GM18505 (cell line): ENCODE measurements around the gene KLF3.

Source experiments
- ATAC-seq: cut with Tn5 transposase; IDR thresholded peaks from one replicate; pipeline ENCODE4 v1.9.1; 2021; ENCODE audit not compliant: unreplicated experiment
- POLR2A ChIP-seq: IDR thresholded peaks from 4 replicates; pipeline ENCODE4 v1.6.1; 2011; ENCODE audit warnings: borderline replicate concordance; ENCODE audit not compliant: insufficient read depth, insufficient read length; ENCODE audit errors: extremely low read depth

Gene KLF3

DNA sequence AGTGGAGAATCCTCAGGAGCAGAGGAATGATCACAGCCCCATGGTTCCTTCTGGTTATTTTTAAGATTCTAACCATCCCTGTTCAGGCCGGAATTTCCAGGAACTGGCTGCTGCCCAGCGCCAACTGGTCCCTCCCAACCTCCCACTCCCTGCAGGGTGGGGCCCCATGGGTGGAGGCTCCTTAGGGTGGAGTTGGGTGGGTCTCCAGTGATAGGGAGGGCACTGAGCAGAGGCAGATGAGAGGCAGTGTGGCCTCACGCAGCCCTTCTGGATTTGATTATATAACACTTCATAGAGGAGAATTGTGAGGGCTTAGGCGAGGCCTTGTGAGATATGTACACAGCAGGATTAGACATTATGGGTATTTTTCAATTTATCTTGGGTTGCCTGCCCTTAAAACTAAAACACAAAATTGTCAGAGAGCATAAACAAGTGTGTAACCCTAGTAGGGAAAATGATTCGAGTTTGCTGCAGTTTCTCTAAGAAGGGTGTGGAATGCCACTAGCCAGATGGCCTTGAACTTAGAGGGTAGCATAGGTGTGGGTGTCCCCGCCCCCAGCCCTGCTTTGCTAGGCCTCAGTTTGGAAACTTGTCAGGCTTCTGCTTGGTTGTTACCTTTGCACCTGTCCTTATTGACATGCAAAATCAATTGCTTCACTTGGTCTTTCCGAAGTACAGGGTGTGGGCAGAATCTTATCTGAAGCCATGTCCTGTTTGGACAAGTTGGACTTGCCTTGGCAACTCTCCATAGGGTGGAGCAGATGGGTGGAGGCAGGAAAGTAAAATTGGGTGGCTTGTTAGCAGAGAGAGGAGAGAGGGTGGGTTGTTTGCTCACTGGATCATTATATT is 9.4 kb downstream of the KLF3 start:
- no peak for TF ChIP-seq POLR2A

DNA sequence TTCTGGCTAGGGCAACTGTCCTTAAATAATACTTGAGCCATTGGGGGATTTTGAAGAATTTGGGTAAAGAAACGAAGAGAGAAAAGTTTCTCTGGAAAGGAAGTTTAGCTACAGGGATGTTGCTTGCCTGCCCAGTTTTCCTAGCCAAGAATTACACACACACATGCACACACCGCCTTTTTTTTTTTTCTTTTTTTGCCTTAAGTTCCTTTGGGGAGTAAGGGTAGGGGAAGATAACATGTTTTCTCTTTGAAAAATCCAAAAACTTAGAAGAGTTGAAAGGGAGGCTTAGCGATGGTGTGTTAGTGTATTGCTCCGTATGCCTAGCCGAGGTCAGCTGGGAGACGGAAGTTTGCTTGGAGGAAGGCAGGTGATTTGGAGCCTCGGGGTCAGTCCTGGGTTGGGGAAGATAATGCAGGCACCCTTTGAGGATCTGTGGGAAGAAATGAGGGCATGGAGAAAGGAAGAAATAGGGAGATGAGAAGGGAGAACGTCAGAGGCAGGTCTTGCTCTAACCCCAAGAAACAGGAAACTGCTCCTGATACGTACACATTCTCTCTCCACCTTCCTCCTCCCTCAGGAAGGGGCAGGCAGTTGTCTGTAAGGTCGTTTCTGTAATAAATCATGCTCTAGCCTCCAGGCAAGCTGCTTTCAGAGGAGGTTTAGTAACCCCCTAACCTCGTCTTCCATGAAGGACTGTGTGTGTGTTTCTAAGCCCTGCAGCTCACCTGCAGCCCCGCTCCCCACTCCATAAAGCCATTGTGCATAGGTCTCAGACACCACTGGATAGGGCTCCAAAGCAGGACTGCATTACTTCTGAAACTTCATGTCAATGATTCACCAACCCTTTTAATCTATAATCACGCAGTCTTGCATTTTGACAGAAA is 10.5 kb downstream of the KLF3 start:
- ATAC-seq = no peak
- TF ChIP-seq POLR2A = no peak

More for the DNA sequence above, 9.4 kb downstream of the KLF3 start:
- no peak for ATAC-seq

DNA sequence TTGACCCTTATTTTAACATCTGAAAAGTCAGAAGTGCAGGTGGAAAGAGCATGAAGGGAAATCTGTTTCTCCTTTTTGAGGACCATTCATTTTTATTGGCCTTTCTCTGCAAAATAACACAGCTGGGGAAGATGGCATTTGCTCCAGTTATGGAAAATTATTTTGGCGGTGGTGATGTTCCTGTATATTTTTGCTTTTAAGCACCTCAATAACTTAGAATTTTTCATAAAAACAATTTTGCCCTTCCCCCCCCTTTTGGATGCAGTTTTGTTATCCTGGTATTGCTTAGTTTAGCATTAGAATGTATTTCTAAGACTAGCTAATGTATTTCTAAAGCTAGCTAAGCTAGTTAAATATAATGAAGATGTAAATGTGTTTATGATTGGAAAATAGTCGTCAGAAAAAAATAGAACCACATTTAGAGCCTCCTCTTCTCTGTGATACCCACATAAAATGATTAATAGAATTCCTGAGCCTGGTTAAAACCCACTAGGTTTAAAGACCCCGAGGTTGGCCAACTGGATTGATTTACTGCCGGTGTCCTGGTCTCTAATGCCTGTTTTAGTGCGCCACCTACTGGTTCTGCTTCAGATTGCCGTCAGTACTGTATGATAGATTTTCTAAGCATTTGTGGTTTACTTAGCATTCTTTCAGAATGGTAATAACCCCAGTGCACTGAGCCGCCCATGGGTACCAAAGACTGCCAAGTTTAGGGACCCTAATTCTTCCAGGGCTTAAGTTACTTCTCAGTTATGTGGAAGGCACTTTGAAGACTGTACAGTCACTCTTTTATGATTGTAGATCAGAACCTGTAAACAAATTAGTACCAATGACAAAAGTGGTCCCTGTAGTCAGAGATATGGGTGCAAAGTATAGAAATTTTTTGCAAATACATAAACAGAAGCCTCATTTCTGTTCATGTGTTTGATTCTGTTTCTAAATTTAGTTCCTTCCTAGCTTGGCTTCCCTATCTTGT is 11.4 kb downstream of the KLF3 start:
- ATAC-seq = no peak
- no peak for TF ChIP-seq POLR2A

- no peak for ATAC-seq
- TF ChIP-seq POLR2A = no peak
Measured at GRCh38 chr4:38676986-38677385, 13.0 kb downstream of the KLF3 start.

DNA sequence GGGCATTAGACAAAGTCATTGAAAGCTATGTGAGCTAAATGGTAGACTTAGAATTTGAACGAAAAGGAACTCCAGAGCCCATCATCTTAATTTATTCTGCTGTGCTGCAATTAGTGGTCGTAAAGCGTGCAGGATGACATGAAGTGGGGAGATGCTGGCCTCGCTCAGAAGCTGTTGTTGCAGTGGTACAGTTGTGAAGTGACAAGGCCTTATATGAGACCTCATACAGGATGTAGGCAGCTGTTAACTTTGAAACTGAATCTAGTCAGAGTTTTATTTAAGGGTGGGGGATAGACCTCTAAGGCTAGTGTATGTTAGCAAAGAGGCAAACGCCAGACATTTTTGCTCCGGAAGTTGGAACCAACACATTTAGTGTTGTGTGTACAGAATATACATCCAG is 13.4 kb downstream of the KLF3 start:
- no peak for TF ChIP-seq POLR2A
- no peak for ATAC-seq

- ATAC-seq = no peak
- no peak for TF ChIP-seq POLR2A
Measured at GRCh38 chr4:38678078-38678477, 14.1 kb downstream of the KLF3 start.

DNA sequence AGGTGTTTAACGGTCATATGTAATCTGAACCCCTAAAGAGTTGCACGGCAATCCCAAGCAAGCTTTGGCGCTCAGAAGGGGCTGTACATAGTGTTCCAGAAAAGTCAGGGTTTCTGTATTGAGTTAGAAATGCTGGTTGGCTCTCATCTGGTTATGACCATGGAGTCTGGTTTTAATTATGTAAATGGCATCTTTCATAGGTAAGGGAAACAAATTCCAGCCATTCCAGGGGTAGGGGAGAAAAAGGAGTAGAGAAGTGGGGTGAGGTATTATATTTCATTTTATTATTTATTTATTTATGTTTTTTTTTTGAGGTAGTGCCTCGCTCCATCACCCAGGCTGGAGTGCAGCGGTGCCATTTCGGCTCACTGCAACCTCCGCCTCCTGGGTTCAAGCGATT is 15.9 kb downstream of the KLF3 start:
- ATAC-seq = no peak
- TF ChIP-seq POLR2A = no peak

GRCh38 chr4:38681281-38681991 is 17.4 kb downstream of the KLF3 start:
- no peak for TF ChIP-seq POLR2A
- no peak for ATAC-seq

GRCh38 chr4:38682336-38682735 is 18.3 kb downstream of the KLF3 start:
- no peak for TF ChIP-seq POLR2A
- no peak for ATAC-seq

DNA sequence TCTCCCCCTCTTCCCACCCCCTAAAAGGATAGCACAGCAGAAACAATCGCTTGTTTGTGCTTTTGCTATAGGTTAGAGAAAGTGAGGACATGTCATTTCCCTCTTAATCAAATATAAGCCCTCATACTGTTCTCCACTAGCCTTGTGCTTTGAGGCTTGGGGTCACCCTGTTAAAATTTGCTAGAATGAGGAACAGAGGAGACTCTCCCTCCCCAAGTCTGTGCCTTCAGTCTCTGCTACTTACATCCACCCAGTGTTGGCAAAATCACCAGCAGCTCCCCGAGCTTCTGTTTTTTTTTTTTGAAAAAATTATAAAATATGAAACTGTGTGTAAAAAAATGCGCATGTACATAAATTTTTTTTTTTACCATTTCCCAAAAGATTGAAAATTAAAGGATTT is 19.3 kb downstream of the KLF3 start:
- no peak for ATAC-seq
- no peak for TF ChIP-seq POLR2A

DNA sequence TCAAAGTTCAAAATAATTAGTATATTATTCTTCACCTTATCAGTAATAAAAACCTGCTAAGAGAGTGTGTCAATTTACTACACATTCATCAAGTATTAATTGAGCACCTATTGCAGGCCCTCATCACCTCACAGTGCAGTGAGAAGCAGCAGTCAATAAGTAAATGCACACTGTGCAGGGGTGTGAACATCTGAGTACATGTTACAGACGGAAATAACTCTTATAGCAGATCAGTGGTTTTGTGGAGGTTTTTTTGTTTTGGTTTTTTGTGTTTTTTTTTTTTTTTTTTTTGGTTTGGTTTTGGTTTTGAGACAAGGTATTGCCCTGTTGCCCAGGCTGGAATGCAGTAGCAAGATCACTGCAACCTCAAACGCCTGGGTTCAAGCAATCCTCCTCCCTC is 20.3 kb downstream of the KLF3 start:
- no peak for TF ChIP-seq POLR2A
- ATAC-seq = no peak
